NCI-H1694 treated with DMSO at 0.1 percent for 48 hours (cell line): Measurements from ENCODE around the gene GNAS-AS1.

ENCODE experiments used
- DNase-seq: peaks from one replicate; lab custom pipeline; 2025; lab: John Stamatoyannopoulos, UW

GNAS-AS1 gene

DNA sequence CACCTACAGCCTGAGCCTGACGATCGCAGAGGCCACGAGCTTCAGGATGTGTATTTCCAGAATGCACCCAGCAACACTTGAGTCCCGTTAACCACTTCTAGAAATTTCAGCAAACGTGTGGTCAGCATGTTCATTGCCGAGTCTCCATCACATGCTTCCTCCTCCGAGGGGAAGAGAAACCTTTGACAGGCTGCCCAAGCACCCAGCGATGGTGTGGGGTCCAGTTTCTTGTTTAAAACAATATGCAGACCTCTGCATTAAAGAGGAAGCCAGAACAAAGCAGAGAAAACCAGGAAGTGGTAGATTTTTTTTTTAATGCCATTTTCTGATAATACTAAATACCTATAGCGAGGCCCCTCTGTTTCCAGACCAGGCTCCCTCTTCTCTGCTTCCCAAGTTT is 71.9 kb downstream of the GNAS-AS1 start:
- no peak for DNase-seq

DNA sequence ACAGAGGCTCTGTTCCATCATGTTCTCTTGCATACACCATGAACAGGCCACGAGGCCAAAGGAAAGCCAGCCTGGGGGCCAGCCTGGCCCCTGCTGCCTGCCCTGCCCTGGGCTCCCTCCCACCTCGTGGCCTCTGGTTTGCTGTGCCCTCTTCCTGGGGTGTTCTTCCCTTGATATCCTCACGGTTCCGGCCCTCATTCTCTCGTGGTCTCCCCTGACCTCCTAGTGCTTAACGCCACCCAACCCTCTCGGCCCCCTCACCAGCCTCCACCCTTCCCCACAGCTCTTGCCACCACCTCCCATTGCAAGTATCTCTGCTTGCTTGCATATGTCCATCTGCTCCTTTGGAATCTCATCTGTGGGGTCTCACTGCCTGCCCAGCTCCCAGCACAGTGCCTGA is 73.0 kb downstream of the GNAS-AS1 start:
- no peak for DNase-seq

DNA sequence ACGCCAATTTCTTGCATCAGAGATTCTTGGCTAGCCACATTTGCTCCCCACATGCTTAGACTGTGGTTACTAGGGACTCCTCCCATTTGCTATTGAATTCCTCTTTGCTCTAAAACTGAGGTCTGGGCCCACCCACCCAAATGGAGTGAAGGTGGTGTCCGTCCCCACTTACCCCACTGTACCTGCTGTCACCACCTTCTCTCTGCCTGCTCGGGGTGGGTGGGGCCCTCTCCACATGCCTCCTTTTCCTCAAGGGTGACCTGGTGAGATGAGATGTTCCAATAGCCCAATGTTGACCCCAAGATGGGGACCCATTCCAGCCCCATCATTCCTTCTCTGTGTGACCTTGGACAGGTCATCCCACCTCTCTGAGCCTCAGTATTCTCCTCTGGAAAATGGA is 74.6 kb downstream of the GNAS-AS1 start:
- DNase-seq = no peak

DNA sequence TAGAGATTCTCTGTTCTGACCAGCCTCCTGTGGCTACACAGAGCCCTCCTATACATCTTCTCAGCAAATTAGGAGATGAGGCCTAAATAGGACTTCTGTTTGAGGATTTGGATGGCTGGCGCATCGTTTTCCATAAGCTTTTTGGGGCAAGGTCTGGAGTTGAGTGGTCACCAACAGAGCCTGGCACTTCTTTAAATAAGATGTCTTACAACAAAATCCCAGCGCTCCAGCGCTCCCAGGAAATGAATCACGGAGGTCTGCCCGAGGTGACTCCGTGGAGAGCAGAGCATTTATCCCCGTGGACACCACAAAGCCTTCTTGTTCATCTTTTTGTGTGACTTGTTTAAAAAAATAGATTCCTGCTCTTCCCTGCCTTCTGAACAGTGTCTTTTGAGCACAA is 75.3 kb downstream of the GNAS-AS1 start:
- DNase-seq = no peak

DNA sequence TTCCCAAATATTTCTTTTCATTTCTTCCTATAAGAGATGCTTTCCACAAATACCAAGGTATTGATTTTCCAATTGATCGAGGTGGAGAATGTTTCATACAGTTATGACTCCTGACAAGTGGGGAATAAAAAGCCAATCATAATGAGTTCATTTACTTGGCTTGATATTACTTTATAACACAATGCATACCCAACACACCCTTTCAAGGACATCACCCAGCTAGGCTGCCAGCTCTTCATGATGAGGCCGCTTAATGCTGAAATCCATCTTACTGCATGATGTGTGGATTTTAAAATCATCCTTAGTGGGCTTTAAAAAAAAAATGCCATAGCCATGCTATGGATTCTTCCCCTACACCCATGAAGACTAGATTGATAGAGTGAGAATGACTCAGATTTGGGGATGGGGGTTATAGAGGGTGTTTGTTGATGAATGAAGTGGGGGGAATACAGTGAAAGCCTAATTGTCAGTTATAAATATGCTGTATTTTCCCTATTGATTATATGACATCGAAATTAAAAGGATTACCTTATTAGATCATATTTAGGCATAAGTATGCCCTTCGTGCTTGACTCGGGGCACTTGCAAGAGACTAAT is 75.9 kb downstream of the GNAS-AS1 start:
- no peak for DNase-seq

DNA sequence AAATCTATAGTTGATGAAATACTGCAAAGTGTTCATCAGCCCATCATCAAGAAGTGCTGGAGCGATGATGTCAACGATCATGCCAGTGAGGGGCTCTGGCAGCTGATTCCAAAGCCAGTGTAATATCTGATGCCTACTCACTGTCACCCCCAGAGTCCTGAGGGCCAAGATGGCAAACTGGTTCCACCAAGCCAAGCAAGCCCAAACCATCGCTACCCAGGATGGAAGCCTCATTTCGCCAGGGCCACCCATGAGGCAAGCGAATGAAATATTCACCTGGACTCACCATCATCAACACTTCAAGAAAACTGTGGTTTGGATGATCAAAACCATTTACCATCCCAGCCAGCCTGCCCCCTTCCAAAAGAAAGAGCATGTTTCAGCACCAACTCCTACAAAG is 76.5 kb downstream of the GNAS-AS1 start:
- DNase-seq = no peak

DNA sequence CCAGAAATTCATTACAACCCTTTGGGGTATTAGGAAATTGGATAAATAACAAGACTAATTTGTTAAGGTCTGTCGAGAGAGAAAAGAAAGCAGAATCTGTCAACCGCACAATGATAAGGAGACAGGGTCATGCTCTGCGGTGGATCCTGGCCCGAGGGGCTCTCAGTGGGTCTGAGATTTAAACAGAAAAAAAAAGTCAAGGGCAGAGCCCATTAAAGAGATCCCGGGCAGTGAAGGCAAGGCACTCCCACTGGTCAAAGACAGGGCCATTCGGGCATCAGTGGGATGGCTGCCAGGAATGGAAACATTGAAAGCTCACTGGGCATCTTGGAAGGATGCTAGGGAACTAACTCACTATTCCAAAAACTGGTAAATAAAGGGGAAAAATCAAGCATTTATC is 77.9 kb downstream of the GNAS-AS1 start:
- DNase-seq = no peak
